ENCODE measurements around the gene PPEF1. TPM values are rescaled to one million over a fixed set of nuclear protein-coding genes. Genes with fewer than 3 reads are reported as not detected.

The PPEF1 gene
- total and polyA plus RNA-seq, 12 donors = 0.07 to 0.93 (median 0.31) TPM; not detected in 6

DNA sequence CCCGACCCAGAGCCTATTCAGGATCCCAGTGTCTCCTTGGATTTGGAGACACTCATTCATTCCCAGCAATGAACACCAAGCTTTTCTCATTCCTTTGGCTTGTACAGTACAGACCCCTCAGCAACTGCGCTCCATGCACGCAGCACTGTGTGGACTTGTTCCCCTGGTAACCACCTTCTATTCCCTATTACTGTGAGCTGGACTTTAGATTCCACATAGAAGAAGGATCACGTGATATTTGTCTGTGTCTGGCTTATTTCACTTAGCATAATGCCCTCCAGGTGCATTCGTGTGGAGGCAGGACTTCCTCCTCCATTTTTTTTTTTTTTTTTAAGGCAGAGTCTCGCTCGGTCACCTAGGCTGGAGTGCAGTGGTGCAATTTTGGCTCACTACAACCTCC lies 170.0 kb downstream of the PPEF1 start:
- intact Hi-C loops (cut with DNase I) = loop anchor here in 1 of 10 donors (5.0 kb wide), 1 partner anchor 205 kb away; the partner anchor contains the start of gene RS1
- Histone ChIP-seq H3K27me3 (no peaks in the 10 kb centered on the region), H3K27ac (no peak overlapping the region)

More for the DNA sequence above, 170.0 kb downstream of the PPEF1 start:
- Histone ChIP-seq H3K9me3 (no peaks in the 10 kb centered on the region), H3K4me1 (peaks cover 0 to 14% (median 3%) of the 10 kb centered on the region in 9 donors), H3K4me3 (no peak overlapping the region), H3K36me3 (no peaks in the 10 kb centered on the region)
- TF ChIP-seq, protein P1, sequence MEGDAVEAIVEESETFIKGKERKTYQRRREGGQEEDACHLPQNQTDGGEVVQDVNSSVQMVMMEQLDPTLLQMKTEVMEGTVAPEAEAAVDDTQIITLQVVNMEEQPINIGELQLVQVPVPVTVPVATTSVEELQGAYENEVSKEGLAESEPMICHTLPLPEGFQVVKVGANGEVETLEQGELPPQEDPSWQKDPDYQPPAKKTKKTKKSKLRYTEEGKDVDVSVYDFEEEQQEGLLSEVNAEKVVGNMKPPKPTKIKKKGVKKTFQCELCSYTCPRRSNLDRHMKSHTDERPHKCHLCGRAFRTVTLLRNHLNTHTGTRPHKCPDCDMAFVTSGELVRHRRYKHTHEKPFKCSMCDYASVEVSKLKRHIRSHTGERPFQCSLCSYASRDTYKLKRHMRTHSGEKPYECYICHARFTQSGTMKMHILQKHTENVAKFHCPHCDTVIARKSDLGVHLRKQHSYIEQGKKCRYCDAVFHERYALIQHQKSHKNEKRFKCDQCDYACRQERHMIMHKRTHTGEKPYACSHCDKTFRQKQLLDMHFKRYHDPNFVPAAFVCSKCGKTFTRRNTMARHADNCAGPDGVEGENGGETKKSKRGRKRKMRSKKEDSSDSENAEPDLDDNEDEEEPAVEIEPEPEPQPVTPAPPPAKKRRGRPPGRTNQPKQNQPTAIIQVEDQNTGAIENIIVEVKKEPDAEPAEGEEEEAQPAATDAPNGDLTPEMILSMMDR (IDR thresholded peaks at IDR 0.05) = no peak
- DNase-seq (no peak), ATAC-seq (no peak)
- 79 to 81% methylated on average over 7 of the region's 7 CpGs for WGBS, 2 donors

Other genes starting within 250 kb of the PPEF1 start
- not detected for gene RS1, start 35.5 kb upstream of the PPEF1 start, total RNA-seq
- not detected for gene RS1, start 35.5 kb upstream of the PPEF1 start, polyA plus RNA-seq